ENCODE data around the gene AP3B1.

GRCh38 chr5:78334811-78335210 lies 40.3 kb upstream of the AP3B1 start:
- no peak for TF ChIP-seq CTCF (conservative IDR thresholded peaks at IDR 0.05 in 1 of 2, IDR thresholded peaks at IDR 0.05 in 1 of 2; ENCODE audit: low read depth in 1 of 2, low read length in 2 of 2)
- no peak for TF ChIP-seq EZH2 (IDR thresholded peaks at IDR 0.05; ENCODE audit: low read length, missing control alignments)

All from fibroblast of lung (primary cell).